Measurements from ENCODE around the gene MMP14. TPM values are rescaled to one million over a fixed set of nuclear protein-coding genes. Genes with fewer than 3 reads are reported as not detected.

MMP14 gene
- total RNA-seq, 2 donors from 2014 or later: 59.1 to 82.8 TPM

GRCh38 chr14:22844221-22845102 lies 8.1 kb downstream of the MMP14 start:
- intact Hi-C loops (cut with DNase I): no loop called here
- H3K36me3 ChIP-seq: peaks cover 18% of the 10 kb centered on the region
- no peak overlapping the region for H3K9ac ChIP-seq (ENCODE audit: low read depth in 2 of 2, low read length in 2 of 2)
- no peak for TF ChIP-seq CTCF (IDR thresholded peaks at IDR 0.05)
- peaks cover 4% of the 10 kb centered on the region for H3K4me1 ChIP-seq
- H3K27me3 ChIP-seq: no peaks in the 10 kb centered on the region
- no peak for DNase-seq
- no peaks in the 10 kb centered on the region for H3K9me3 ChIP-seq
- H3K4me3 ChIP-seq: no peak overlapping the region
- H3K27ac ChIP-seq: no peak overlapping the region

- Histone ChIP-seq H3K9ac (ENCODE audit: low read depth in 2 of 2, low read length in 2 of 2) (no peak overlapping the region), H3K36me3 (peaks cover 18% of the 10 kb centered on the region), H3K4me1 (peaks cover 4% of the 10 kb centered on the region), H3K9me3 (no peaks in the 10 kb centered on the region), H3K27ac (no peak overlapping the region), H3K27me3 (no peaks in the 10 kb centered on the region), H3K4me3 (no peak overlapping the region)
- no peak for TF ChIP-seq CTCF (IDR thresholded peaks at IDR 0.05)
- DNase-seq: no peak
- intact Hi-C loops (cut with DNase I): no loop called here
Observed at GRCh38 chr14:22845103-22845394, 8.7 kb downstream of the MMP14 start.

GRCh38 chr14:22845821-22846625 lies 9.6 kb downstream of the MMP14 start:
- intact Hi-C loops (cut with DNase I): no loop called here
- DNase-seq: no peak
- Histone ChIP-seq H3K4me1 (peaks cover 4% of the 10 kb centered on the region), H3K27me3 (no peaks in the 10 kb centered on the region), H3K27ac (peak overlapping the region; percentile 80), H3K4me3 (no peak overlapping the region), H3K9me3 (no peaks in the 10 kb centered on the region), H3K36me3 (peaks cover 18% of the 10 kb centered on the region), H3K9ac (ENCODE audit: low read depth in 2 of 2, low read length in 2 of 2) (peak overlapping the region in 1 of 2 donors; percentile 26)
- no peak for TF ChIP-seq CTCF (IDR thresholded peaks at IDR 0.05)

GRCh38 chr14:22846811-22847307 lies 10.5 kb downstream of the MMP14 start:
- DNase-seq: no peak
- peak overlapping the region; percentile 8 to 26 for H3K9ac ChIP-seq (ENCODE audit: low read depth in 2 of 2, low read length in 2 of 2)
- no peaks in the 10 kb centered on the region for H3K27me3 ChIP-seq
- intact Hi-C loops (cut with DNase I): no loop called here
- H3K9me3 ChIP-seq: no peaks in the 10 kb centered on the region
- no peak for TF ChIP-seq CTCF (IDR thresholded peaks at IDR 0.05)
- H3K4me1 ChIP-seq: peaks cover 8% of the 10 kb centered on the region
- H3K27ac ChIP-seq: peak overlapping the region; percentile 80
- no peak overlapping the region for H3K4me3 ChIP-seq
- peaks cover 11% of the 10 kb centered on the region for H3K36me3 ChIP-seq

GRCh38 chr14:22847661-22848341 lies 11.4 kb downstream of the MMP14 start:
- Histone ChIP-seq H3K4me3 (no peak overlapping the region), H3K4me1 (peaks cover 8% of the 10 kb centered on the region)
- intact Hi-C loops (cut with DNase I): no loop called here

More at GRCh38 chr14:22847661-22848341, 11.4 kb downstream of the MMP14 start:
- Histone ChIP-seq H3K27me3 (no peaks in the 10 kb centered on the region), H3K27ac (peak overlapping the region; percentile 80), H3K9ac (ENCODE audit: low read depth in 2 of 2, low read length in 2 of 2) (peak overlapping the region; percentile 50 to 67), H3K36me3 (peaks cover 2% of the 10 kb centered on the region), H3K9me3 (no peaks in the 10 kb centered on the region)
- no peak for TF ChIP-seq CTCF (IDR thresholded peaks at IDR 0.05)
- DNase-seq: no peak

All from colonic mucosa (tissue), 4 donors.